A549 (cell line): ENCODE data around the gene HLCS. TPM values are rescaled to one million over a fixed set of nuclear protein-coding genes. Genes with fewer than 3 reads are reported as not detected.
A peak's percentile ranks its signal among the peaks of the same experiment; 100 is the strongest.

ENCODE experiments used
- ATAC-seq, 2 experiments: fragments of 200-7000 bp in 1 of 2; fragments of >200 bp in 1 of 2; cut with Nextera tagmentation in 1 of 2; cut with Tn5 transposase in 1 of 2; 3 replicates each; pipeline versions ENCODE4 v1.8.0 to v1.9.1; 2018 to 2020; ENCODE audit warnings: mild to moderate bottlenecking in 1 of 2, moderate library complexity in 1 of 2
- CTCF ChIA-PET: fragments of 300-600 bp; sonication (Branson Sonifier 250); formaldehyde crosslinking; extraction: SDS; loops from one replicate; lab custom pipeline; 2021; ENCODE audit warnings: antibody characterized with exemption, inconsistent platforms; lab: Yijun Ruan, JAX
- POLR2A ChIA-PET: fragments of 350-600 bp; formaldehyde crosslinking; extraction: SDS; loops from one replicate; lab custom pipeline; 2021; ENCODE audit warnings: antibody characterized with exemption, inconsistent platforms; lab: Yijun Ruan, JAX
- DNase-seq, 2 experiments: peaks; one replicate each; pipeline versions ENCODE4 v3.0.0 to v3.0.0-alpha.2; 2011 to 2016; ENCODE audit warnings: low read depth in 1 of 2, low spot score in 1 of 2
- FAIRE-seq: peaks from 2 replicates; lab custom pipeline; 2011; peaks lifted over from hg19 to GRCh38; lab: Jason Lieb, UNC
- H3K27ac ChIP-seq, 2 experiments: fragments of >200 bp; sonication (Bioruptor Twin); formaldehyde crosslinking; 3 replicates each; pipeline ENCODE4 v1.5.1; 2016 to 2017
- H3K4me1 ChIP-seq: fragments of >200 bp; sonication (Bioruptor Twin); formaldehyde crosslinking; 3 replicates; pipeline ENCODE4 v1.6.1; 2016
- H3K4me2 ChIP-seq: fragments of >200 bp; sonication (Bioruptor Twin); formaldehyde crosslinking; 3 replicates; pipeline ENCODE4 v1.6.1; 2016
- H3K4me3 ChIP-seq: fragments of >200 bp; sonication (Bioruptor Twin); formaldehyde crosslinking; 3 replicates; pipeline ENCODE4 v1.5.1; 2016
- H3K9me3 ChIP-seq: fragments of >200 bp; sonication (Bioruptor Twin); formaldehyde crosslinking; 3 replicates; pipeline ENCODE4 v1.6.1; 2016
- ATOH8 ChIP-seq: fragments of 250-450 bp; sonication (Bioruptor Pico); IDR thresholded peaks from 2 replicates; pipeline ENCODE4 v1.5.0; 2020; ENCODE audit warnings: low read depth, mild to moderate bottlenecking, moderate library complexity
- BHLHE40 ChIP-seq: IDR thresholded peaks from 2 replicates; pipeline ENCODE4 v1.6.1; 2012; ENCODE audit warnings: low read depth, low read length, inconsistent platforms
- CBX2 ChIP-seq: fragments of 200-600 bp; sonication (generic); IDR thresholded peaks from 2 replicates; pipeline ENCODE4 v1.6.1; 2016; ENCODE audit warnings: low read depth, mild to moderate bottlenecking, borderline replicate concordance
- CEBPB ChIP-seq, 2 experiments: fragments of >200 bp in 1 of 2; sonication (Bioruptor Twin) in 1 of 2; formaldehyde crosslinking in 1 of 2; IDR thresholded peaks; 2 replicates each; pipeline ENCODE4 v1.6.1; 2012 to 2016
- CHD4 ChIP-seq: fragments of 200-600 bp; sonication (generic); IDR thresholded peaks from 2 replicates; pipeline ENCODE4 v1.6.1; 2016; ENCODE audit warnings: antibody characterized with exemption, mild to moderate bottlenecking, borderline replicate concordance
- CTCF ChIP-seq: fragments of >200 bp; sonication (Bioruptor Twin); formaldehyde crosslinking; IDR thresholded peaks from 3 replicates; pipeline ENCODE4 v1.5.1; 2016
- EHF ChIP-seq: fragments of 250-450 bp; sonication (Bioruptor Pico); IDR thresholded peaks from 2 replicates; pipeline ENCODE4 v1.5.0; 2020; ENCODE audit warnings: mild to moderate bottlenecking
- EHMT2 ChIP-seq: fragments of 200-600 bp; sonication (generic); IDR thresholded peaks from 2 replicates; pipeline ENCODE4 v1.6.1; 2016; ENCODE audit warnings: antibody characterized with exemption, low read depth, mild to moderate bottlenecking, moderate library complexity
- FOSL2 ChIP-seq, 2 experiments: fragments of 450-650 bp in 1 of 2; fragments of >200 bp in 1 of 2; sonication (Bioruptor Twin) in 1 of 2; formaldehyde crosslinking; IDR thresholded peaks; 2 replicates each; pipeline versions ENCODE4 v1.5.0 to v1.6.1; 2016 to 2020; ENCODE audit warnings: mild to moderate bottlenecking in 1 of 2, moderate library complexity in 1 of 2
- GATA3 ChIP-seq: IDR thresholded peaks from 2 replicates; pipeline ENCODE4 v1.6.1; 2012; ENCODE audit warnings: borderline replicate concordance
- HDAC2 ChIP-seq: fragments of 200-600 bp; sonication (generic); IDR thresholded peaks from 2 replicates; pipeline ENCODE4 v1.6.1; 2016
- HES2 ChIP-seq: fragments of >200 bp; sonication (Bioruptor Twin); formaldehyde crosslinking; IDR thresholded peaks from 2 replicates; pipeline ENCODE4 v1.6.1; 2016
- HOXA7 ChIP-seq: fragments of 250-450 bp; sonication (Bioruptor Pico); IDR thresholded peaks from 2 replicates; pipeline ENCODE4 v1.5.0; 2020; ENCODE audit warnings: mild to moderate bottlenecking, moderate library complexity
- HOXB13 ChIP-seq: fragments of 250-450 bp; sonication (Bioruptor Pico); IDR thresholded peaks from 2 replicates; pipeline ENCODE4 v1.5.0; 2020; ENCODE audit warnings: low read depth, mild to moderate bottlenecking, moderate library complexity
- HOXB5 ChIP-seq: fragments of 250-450 bp; sonication (Bioruptor Pico); IDR thresholded peaks from 2 replicates; pipeline ENCODE4 v1.5.0; 2020; ENCODE audit warnings: mild to moderate bottlenecking, moderate library complexity
- JUN ChIP-seq, 2 experiments: fragments of >200 bp; sonication (Bioruptor Twin); formaldehyde crosslinking; IDR thresholded peaks; 2 replicates in 1 of 2; 3 replicates in 1 of 2; pipeline ENCODE4 v1.6.1; 2016 to 2017
- KDM1A ChIP-seq: fragments of 200-600 bp; sonication (generic); IDR thresholded peaks from 2 replicates; pipeline ENCODE4 v1.6.1; 2016; ENCODE audit warnings: low read depth, mild to moderate bottlenecking
- KDM5A ChIP-seq: fragments of 200-600 bp; sonication (generic); IDR thresholded peaks from 2 replicates; pipeline ENCODE4 v1.6.1; 2016; ENCODE audit warnings: antibody characterized with exemption, mild to moderate bottlenecking
- MAZ ChIP-seq: fragments of 150-350 bp; IDR thresholded peaks from 2 replicates; pipeline ENCODE4 v1.6.1; 2014; ENCODE audit warnings: antibody characterized with exemption, low read depth, low read length, borderline replicate concordance
- NFE2L2 ChIP-seq: fragments of 150-350 bp; conservative IDR thresholded peaks from 2 replicates; pipeline ENCODE4 v1.6.1; 2014; ENCODE audit warnings: low read length
- PBX3 ChIP-seq: IDR thresholded peaks from 2 replicates; pipeline ENCODE4 v1.6.1; 2012
- PHF8 ChIP-seq: fragments of 200-600 bp; sonication (generic); IDR thresholded peaks from 2 replicates; pipeline ENCODE4 v1.6.1; 2016; ENCODE audit warnings: low read depth, mild to moderate bottlenecking, antibody characterized with exemption, moderate library complexity, borderline replicate concordance
- POLR2AphosphoS2 ChIP-seq: conservative IDR thresholded peaks from 2 replicates; pipeline ENCODE4 v1.6.1; 2012; ENCODE audit warnings: low read length, improper control_type of control experiment, inconsistent platforms
- RAD21 ChIP-seq, 2 experiments: fragments of >200 bp in 1 of 2; sonication (Bioruptor Twin) in 1 of 2; formaldehyde crosslinking in 1 of 2; IDR thresholded peaks in 1 of 2; conservative IDR thresholded peaks in 1 of 2; 2 replicates in 1 of 2; 3 replicates in 1 of 2; pipeline ENCODE4 v1.6.1; 2012 to 2018; ENCODE audit warnings: inconsistent platforms in 1 of 2
- RARB ChIP-seq: fragments of 250-450 bp; sonication (Bioruptor Pico); IDR thresholded peaks from 2 replicates; pipeline ENCODE4 v1.8.0; 2021; ENCODE audit warnings: mild to moderate bottlenecking, moderate library complexity
- TP53 ChIP-seq: fragments of 250-450 bp; sonication (Bioruptor Pico); IDR thresholded peaks from 2 replicates; pipeline ENCODE4 v1.5.0; 2021; ENCODE audit warnings: mild to moderate bottlenecking, moderate library complexity
- USF2 ChIP-seq: fragments of 450-650 bp; IDR thresholded peaks from 2 replicates; pipeline ENCODE4 v1.6.1; 2014; ENCODE audit warnings: antibody characterized with exemption
- ZC3H11A ChIP-seq: fragments of 450-650 bp; IDR thresholded peaks from 2 replicates; pipeline ENCODE4 v1.6.1; 2014; ENCODE audit warnings: antibody characterized with exemption, mild to moderate bottlenecking
- ZNF302 ChIP-seq: fragments of 250-450 bp; sonication (Bioruptor Pico); IDR thresholded peaks from 2 replicates; pipeline ENCODE4 v1.9.0; 2021; ENCODE audit warnings: inconsistent platforms, mild to moderate bottlenecking, moderate library complexity
- WGBS: methylation state at CpG from one replicate; pipeline ENCODE4 v1.1.6; 2017; ENCODE audit errors: missing lambda C conversion rate; 5-methylcytosine and 5-hydroxymethylcytosine counted together
- polyA plus RNA-seq, 4 experiments: library from polyadenylated mRNA; depleted of rRNA in 3 of 4; stranded (reverse); fragments of >200 nt; fragmentation: RNase III in 1 of 4; extraction: RNeasy Plus Mini Kit Qiagen cat#74134 plus additional on column Dnase treatment in 1 of 4; gene quantifications; 2 replicates in 3 of 4; 3 replicates in 1 of 4; pipeline ENCODE4 v1.2.3, GENCODE V29; 2011 to 2017

HLCS gene
- polyA plus RNA-seq, 2 of the 4 experiments (the other 2 are of a cell fraction), result 8.4 to 24.3 TPM

- no peak for ATAC-seq
- H3K4me2 ChIP-seq, result peak overlapping the region; percentile 23; the same call in 2 of the 3 replicates
- DNase-seq, result no peak
- H3K4me1 ChIP-seq, result peaks cover 10% of the 10 kb centered on the region
- ChIA-PET CTCF (no interaction called here), POLR2A (no interaction called here)
- H3K4me3 ChIP-seq, result no peak overlapping the region
- TF ChIP-seq EHMT2, result no peak
- no peak for TF ChIP-seq ZC3H11A
- TF ChIP-seq GATA3, result no peak
- no peak for TF ChIP-seq CTCF
- TF ChIP-seq ZNF302 (CRISPR knock-in tag), result no peak
- TF ChIP-seq RARB (CRISPR knock-in tag), result no peak
- TF ChIP-seq KDM1A, result no peak
- TF ChIP-seq FOSL2 (IDR thresholded peaks at IDR 0.05), result no peak
- TF ChIP-seq FOSL2 (CRISPR knock-in tag; IDR thresholded peaks at IDR 0.05), result no peak
- TF ChIP-seq TP53 (CRISPR knock-in tag), result no peak
- TF ChIP-seq BHLHE40, result no peak
- no peak for TF ChIP-seq HOXB5 (CRISPR knock-in tag)
- no peak for TF ChIP-seq ATOH8 (CRISPR knock-in tag)
- TF ChIP-seq CHD4, result no peak
- TF ChIP-seq USF2, result no peak
- no peak for TF ChIP-seq KDM5A
- no peak for TF ChIP-seq POLR2AphosphoS2
- 97% methylated on average over 8 of the region's 8 CpGs for WGBS
- peak overlapping the region in 1 of 2 experiments; percentile 51; a peak in 2 of 6 replicates for H3K27ac ChIP-seq
- FAIRE-seq, result no peak
- no peaks in the 10 kb centered on the region for H3K9me3 ChIP-seq
Observed at GRCh38 chr21:36807422-36807928, 159.0 kb downstream of the HLCS start.

GRCh38 chr21:36806103-36806502 is 160.4 kb downstream of the HLCS start:
- no peaks in the 10 kb centered on the region for H3K9me3 ChIP-seq
- no peak for DNase-seq
- no peak overlapping the region for H3K4me3 ChIP-seq
- H3K4me1 ChIP-seq, result peaks cover 10% of the 10 kb centered on the region
- POLR2A ChIA-PET, result no interaction called here
- TF ChIP-seq CEBPB (IDR thresholded peaks at IDR 0.05), result no peak
- TF ChIP-seq EHF (CRISPR knock-in tag), result no peak
- TF ChIP-seq USF2, result no peak
- no peak for TF ChIP-seq HES2
- TF ChIP-seq RAD21 (conservative IDR thresholded peaks at IDR 0.05 in 1 of 2, IDR thresholded peaks at IDR 0.05 in 1 of 2), result no peak
- TF ChIP-seq ATOH8 (CRISPR knock-in tag), result no peak
- TF ChIP-seq ZNF302 (CRISPR knock-in tag), result no peak
- TF ChIP-seq PBX3, result no peak
- TF ChIP-seq HDAC2, result no peak
- no peak for TF ChIP-seq JUN (IDR thresholded peaks at IDR 0.05)
- TF ChIP-seq HOXB13 (CRISPR knock-in tag), result no peak
- no peak for TF ChIP-seq PHF8
- TF ChIP-seq CBX2, result no peak
- no peak for TF ChIP-seq NFE2L2
- TF ChIP-seq HOXA7 (CRISPR knock-in tag), result no peak
- no peak for TF ChIP-seq MAZ
- 95% methylated on average over 2 of the region's 4 CpGs for WGBS
- CTCF ChIA-PET, result no interaction called here
- no peak overlapping the region for H3K4me2 ChIP-seq
- no peak for FAIRE-seq
- no peak overlapping the region for H3K27ac ChIP-seq
- no peak for ATAC-seq
